Ramos (cell line): ENCODE results near the gene RAB11FIP4.

Experiments used
- in situ Hi-C: fragments of 300-500 bp; cut with MboI; formaldehyde crosslinking; loops from one replicate; pipeline ENCODE4 v1.14.3; 2022; ENCODE audit warnings: low sequenced_read_pairs; ENCODE audit not compliant: unreplicated experiment

Gene RAB11FIP4

DNA sequence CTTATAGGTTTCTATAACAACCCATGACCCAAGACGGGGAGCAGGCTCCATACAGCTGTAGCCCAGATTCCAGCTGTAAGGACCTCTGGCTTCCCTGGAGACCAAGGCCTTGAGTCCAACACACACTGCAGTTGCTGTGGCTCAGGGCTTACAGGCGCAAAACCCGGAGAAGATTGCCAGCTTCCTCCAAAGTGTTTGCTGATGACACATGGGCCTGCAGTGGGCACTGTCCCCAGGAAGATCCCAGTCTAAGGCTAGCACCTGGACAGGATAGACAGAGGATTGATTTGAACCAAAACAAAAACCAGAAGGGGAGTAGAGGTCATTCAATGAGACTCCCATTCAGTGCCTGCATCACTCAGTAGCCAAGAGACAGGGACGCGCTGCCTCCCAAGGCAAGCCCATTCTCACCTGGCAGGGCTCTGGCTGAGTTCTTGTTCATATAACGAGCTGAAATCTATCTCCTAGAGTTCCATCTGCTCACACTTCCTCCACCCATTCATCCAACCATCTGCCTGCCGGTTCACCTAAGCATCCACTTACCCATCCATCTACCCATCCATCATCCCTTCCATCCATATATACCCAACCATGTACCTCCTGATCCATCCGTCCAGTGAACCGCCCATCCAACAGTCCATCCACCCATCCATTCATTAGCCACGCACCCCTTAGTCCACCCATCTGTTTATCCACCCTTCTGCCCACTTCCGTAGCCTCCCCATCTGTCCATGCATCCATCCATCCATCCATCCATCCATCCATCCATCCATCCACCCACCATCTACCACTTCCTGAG, 10.2 kb downstream of the RAB11FIP4 start:
- in situ Hi-C loops, result no loop called here

DNA sequence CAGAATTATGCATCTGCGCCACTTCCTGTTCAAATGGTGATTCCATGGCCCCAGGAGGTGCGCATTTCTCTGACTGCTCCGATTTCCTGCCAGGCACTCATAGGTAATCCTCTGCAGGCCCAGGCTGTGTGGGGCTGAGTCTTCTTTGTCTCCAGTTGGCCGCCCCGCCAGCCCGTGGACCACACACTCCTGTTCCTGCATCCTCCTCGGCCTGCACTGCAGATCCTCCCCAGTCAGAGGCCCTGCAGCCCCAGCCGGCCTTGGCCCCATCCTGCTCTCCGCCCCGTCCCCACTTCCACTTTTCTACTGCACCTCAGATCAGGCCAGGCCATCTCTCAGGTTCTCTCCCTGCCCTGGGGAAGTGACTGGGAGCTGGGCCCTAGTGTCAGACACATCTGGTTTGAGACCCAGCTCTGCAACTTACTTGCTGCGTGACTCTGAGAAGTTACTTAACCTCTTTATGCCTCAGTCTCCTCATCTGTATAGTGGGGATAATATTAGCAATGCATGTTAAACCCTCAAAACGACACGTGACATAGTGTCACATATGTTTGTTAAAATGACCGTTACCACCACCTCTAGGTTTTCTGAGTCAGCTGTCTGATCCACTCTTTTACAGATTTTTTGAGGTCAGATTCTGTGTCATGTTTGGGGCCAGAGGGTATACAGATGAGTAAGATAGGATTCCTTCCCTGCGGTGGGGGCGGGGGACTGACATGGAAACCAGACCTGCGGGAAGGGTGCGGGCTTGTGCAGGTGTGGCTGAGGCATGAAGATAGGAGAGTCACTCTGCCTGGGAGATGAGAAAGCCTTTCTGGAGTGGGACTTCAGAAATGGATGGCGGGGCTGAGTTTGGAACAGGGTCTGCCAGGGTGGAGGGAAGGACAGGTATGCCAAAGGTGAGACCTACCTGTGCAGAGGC, 12.8 kb downstream of the RAB11FIP4 start:
- in situ Hi-C loops, result no loop called here

DNA sequence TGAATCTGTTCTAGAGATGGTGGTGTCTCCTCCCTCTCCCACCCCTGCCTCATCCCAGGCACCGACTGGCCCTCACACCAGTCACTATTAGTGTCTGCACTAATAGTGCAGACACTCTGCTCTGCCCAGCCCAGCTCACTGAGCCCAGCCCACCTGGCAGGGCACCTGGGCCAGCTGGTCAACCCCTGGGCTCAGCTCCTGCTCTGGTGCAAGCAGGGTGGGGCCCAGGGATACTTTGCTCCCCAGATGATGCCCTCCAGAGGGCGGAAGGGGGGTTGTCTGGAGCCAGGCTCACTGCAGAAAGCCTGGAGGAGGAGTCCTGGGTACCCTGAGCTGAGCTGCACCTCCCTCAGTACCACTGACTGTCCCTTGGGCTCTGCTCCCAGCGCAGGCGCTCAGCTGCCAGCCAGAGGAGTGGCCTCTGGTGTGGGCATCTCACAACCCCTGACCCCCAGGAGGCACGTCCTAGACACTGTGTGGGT, 14.5 kb downstream of the RAB11FIP4 start:
- in situ Hi-C loops, result no loop called here

DNA sequence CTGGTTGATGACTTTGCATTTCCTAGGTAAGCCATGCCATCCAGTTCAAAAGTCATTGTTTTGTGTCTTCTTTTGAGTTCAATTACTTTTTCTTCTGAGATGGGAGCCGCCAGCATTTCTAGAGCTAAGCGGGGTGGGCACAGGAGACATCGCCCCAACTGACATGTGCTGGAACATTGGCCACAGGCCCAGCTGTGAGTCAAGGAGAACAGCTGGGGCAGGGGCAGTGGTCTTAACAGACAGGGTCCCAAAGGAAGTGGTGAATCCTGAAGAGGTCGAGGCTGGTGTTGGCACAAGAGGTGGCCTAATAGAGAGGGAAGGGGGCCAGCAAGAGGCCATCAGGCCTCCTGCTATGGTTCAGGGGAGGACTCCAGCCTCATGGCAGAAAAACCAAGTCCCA, 17.1 kb downstream of the RAB11FIP4 start:
- in situ Hi-C loops, result no loop called here

DNA sequence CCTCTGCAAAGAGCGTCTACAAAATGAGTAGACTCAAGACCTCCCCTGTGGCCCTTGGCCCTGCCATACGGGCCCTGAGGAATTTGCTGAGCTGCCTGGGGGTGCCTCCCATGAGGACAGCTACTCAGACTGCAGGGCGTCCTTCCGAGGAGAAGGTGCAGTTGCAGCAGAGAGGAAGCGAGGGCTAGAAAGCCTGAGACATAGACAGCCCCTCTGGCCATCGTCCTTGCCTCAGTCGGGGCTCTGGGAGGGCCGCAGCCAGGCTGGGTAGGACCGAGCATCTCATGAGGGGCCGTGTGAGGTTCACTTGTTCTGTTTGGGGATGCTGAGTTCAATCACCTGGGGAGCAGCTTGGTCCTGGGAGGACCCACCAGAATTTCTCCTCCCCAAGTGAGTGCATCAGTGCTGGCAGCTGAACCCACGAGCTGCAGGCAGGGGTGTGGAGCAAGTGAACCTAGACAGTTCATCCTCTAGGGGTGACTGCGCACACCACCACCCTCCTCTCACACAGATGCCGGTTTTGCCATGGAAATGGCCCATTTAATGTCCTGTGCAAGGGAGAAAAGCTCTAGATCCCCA, 20.3 kb downstream of the RAB11FIP4 start:
- in situ Hi-C loops, result no loop called here

DNA sequence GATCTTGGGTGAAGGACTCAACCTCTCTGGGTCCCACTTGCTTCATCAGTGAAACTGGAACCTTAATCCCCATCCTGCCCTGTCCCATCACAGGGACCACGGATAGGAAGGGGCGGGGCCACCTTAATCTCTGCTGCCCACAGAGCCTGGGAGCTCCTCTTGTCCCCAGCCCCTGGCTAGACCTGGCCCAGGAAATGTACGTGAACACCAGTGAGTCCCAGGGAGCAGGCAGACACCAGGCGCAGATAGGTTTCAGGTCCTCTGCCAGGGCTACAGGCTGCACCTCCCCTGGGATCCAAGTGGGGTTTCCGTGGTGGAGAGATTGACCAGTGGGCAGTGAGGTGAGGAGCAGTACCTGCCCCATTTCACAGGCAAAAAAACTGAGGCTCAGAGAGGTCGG, 21.0 kb downstream of the RAB11FIP4 start:
- in situ Hi-C loops, result no loop called here

DNA sequence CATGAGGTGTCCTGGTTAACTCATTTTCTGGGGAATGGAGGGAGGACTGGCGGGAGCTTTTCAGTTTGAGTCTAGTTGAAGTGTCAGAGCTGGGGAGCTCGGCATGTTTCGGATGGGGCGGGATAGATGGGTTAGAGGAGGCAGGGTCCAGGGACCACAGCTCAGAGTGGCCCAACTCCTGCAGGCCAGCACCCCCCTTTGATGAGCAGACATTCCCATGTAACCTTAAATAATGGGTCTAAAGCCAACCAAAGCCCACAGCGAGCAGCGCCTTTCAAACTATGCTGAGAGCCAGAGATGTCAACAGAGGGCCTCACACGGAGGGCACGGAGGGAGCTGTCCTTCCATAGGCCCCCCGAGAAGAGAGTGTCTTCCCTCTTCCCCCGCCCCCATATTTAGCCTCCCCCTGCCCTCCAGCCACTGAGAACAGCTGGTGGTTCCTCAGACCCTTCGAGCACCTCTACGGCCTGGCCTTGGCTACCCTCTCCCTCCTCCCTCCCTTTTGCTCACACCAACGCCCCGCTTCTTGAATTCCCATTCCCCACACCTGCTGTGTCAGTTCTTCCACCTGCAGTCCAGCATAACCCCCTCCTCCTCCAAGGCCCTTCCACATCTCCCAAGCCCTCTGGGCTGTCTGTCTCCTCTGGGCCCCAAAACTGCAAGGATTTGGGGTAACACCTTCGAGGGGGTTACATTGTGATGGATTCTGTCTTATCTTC, 21.8 kb downstream of the RAB11FIP4 start:
- in situ Hi-C loops, result no loop called here

DNA sequence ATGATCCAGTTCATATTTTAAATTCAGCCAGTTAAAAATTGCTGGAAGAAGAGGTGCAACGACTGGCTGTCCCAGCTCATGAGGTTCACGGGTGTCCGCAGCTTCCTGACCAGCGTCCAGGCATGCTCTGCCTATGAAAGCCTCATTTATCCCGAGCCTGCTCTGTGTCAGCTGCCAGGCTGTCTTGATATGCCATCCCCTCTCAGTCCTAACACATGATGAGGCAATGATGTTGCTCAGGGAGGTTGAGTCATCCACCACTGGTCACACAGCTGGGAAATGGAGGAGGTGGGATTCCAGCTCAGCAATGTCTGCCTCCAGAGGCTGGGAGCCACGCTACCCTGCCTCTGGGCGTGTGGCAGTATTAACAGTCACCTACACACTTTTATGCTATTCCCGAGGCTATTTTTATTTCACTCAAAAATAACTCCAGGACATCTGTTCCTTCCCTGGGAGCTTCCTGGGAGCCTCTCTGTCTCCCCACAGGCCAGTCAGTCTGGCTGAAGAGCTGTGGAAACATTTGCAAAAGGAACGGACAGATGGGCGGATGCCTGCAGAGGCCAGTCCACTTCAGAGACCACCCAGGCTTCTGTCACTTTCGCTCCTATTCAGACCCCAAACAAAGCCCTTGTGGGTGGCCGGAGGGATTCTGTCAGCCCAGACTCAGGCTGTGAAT, 22.5 kb downstream of the RAB11FIP4 start:
- in situ Hi-C loops, result no loop called here

DNA sequence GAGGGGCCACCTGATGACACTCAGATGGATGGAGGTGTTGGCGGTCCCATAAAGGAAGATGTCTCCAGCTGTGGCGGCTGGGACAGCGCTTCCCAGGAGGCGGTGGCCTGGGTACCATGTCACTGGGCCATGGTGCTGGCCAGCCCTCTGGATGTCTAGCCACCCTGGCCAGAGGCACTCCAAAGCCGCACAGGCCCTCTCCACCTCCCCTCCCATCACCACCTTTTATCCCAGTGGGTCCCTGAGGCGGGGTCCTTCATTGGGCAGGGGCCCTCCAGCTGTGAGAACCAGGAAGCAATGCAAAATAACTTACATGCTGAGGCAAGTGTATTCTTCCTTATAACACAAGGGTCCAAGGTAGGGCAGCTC, 23.1 kb downstream of the RAB11FIP4 start:
- in situ Hi-C loops, result no loop called here

DNA sequence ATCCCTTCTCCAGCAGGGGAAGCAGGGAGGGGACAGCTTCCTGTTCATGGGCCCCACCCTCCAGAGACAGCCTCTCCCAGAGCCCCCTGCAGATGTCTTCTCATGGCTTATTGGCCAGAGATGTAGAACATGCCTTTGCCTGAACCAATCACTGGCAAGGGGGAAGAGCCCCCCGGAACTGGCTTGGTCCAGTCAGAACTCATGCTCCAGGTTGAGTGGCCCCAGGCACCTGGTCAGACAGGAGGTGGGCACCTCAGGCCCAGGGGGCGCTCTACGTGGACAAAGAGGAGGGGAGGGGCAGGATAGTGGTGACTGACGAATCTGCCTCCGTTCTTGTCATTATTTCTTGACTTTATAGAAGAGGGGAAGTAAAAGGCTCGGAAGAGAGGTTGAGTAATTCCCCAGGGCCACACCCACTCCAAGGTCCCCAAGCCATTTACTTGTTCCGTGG, 23.6 kb downstream of the RAB11FIP4 start:
- in situ Hi-C loops, result no loop called here

DNA sequence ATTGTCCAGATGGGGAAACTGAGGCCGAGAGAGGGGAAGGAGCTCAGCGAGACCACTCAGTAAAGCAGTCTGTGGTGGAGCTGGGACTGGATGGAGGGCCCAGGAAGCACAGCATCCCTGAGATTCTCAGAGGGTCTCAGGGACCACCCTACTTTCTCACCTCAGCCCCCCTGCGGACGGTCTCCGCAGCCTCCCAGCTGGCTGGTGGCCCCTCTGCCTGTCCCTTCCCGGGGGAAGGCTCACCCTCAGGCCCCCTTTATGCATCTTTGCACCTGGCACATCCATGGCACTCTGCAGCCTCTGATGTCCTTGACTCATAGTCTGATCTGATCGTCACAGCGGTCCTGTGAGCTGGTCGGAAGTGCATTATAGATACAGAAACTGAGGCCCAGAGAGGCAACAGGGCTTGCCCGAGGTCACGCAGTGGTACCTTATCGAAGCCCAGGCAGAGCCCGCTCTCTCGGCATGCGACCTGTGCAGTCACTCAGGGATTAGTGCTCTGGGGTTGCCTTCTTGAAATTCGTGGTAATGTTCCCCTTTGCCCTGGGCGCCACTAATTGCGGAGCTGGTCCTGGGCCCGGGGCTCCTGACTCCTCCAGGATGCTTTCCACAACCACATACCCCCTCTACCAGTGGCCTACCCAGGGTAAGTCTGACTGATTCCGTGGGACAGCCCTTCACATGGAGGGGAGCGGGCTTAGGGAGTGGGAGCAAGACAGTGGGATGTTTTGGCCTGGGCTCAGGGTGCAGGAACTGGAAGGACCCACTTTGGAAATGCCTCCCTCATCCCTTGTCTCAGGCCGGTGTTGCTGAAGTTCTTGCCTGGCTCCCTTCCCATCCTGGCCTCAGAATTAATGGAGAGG, 24.4 kb downstream of the RAB11FIP4 start:
- in situ Hi-C loops, result no loop called here

DNA sequence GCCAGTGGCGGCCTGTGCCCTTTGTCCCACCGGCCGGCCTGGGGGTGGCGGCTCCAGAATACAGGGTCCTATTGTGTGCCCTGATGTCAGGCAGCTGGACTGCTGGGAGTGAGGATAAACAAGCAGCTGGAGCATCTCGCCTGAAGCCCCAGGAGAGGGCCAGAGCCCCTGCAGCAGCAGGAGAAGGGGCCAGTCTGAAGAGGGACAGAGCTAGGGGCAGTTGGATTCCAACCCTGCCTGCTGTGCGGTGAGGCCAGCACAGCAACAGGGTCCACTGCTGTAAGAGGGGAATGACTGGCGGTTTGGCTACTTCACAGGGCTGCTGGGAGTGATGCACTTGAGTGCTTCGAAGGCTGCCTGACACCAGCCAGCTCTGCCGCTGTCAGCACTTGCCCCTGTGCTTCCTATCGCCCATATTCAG, 25.0 kb downstream of the RAB11FIP4 start:
- in situ Hi-C loops, result no loop called here

DNA sequence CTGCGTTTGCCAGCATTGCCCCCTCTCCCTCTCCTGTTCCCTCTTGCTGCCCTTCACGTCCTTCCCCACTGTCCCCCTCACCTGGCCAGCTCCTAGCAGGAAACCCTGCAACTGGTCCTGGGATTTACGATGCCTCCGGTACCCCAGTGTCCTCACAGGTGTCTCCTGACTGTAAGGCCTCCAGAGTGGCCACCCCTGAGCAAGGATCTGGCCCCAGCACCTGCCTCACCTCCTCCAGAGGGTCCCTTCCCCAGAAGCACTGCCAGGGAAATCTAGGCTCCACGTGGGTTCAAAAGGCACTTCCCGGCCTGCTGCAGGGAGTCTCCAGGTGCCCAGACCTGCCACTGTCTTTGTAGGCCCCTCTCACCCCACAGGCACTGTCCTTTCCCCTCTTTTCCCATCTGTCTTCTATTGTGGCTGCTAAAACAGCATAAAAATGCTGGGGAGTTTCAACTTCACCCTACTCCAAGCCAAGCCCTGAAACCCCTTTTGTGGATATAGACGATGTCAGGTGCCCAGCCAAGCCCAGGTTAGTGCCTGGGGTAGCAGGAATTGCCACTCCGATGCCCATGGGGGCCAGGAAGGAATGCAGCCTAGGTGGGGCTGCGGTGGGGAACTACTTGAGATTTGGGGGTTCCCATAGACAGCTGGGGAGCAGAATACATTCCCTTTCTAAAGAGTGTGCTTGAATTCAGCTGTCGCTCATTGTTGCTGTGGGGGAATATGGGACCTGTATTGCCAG, 25.7 kb downstream of the RAB11FIP4 start:
- in situ Hi-C loops, result no loop called here

DNA sequence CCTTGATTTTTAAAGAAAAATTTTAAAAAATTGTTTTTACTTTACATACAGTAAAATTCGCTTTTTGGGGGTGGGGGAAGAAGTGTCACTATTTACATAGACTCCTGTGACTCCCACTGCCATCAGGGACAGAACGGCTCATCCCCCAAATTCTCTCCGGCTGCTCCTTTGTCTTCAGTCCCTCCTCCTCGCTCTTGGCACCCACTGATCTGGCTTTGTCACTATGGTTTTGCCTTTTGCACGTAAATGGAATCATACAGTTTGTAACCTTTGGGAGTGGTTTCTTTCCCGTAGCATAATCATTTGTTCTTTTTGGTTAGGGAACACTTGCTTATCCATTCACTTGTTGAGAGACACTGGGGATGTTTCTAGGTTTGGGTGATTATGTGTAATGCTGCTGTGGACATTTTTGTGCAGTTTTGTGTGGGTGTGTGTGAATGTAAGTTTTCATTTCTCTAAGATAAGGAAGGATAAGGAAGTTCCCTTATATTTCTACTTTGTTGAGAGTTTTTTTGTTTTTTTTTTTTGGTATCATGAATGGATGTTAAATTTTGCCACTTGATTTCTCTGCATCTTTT, 27.4 kb downstream of the RAB11FIP4 start:
- in situ Hi-C loops, result no loop called here

DNA sequence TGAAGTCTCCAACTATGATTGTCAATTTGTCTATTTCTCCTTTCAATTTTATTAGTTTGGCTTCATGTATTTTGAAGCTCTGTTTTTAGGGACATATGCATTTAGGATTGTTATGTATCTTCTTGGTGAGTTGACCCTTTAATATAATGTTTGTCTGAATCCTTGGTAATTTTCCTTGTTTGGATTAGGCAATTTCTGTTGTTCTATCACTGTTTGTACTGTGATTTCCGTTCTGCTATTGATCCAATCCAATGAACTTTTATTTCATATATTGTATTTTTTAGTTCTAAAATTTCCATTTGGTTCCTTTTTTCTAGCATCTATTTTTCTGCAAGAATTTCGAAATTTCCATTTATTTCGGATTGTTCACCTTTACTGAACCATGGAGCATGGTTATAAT, 31.0 kb downstream of the RAB11FIP4 start:
- in situ Hi-C loops, result no loop called here

DNA sequence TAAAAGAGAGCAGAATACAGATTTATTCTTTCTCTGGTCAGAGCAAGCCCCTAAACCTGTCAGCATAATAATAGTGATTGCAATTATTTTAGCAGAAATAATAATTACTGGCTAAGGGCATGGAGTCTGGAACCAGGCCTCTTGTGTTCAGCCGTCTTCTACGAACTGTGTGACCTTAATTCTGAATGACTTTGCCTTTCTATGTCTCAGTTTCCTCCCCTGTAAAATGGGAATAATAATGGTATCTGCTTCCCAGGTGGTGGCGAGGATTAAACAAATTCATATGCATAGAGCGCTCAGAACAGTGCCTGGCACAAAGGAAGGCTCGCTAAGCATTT, 33.4 kb downstream of the RAB11FIP4 start:
- in situ Hi-C loops, result no loop called here

DNA sequence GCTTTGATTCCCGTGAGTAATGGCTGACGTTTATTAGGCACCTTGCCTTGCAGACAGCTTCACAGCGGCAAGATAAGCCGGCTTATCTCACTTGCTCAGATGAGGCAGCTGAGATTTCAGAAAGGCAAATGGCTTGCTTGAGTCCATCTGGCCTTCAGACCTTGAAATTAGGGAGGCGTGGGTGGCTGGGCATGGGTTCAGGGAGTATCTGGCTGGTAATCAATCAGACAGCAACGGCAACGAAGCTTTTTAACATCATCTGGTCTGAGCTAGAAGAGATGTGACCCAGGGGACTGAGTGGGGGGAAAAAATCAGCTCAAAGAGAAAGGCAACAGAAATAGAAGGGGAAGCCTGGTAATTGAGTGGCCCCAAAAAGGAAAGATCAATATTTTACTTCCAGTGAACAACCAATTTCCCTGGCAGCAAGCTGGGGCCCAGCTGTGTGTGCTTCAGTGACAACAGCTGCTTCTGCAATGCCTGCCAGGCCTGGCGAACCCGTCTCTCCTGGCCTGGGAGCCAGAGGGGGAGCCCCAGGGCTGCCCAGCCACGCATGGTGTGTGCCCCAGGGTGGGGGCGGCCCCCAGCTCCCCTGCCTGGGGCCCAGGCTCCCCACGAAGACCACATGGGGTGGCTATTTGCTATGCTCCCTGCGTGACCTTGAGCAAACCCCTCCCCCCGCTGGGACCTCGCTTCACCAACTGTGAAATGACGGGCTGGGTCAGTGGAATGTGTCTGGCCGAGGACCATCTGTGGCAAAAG, 34.0 kb downstream of the RAB11FIP4 start:
- in situ Hi-C loops, result no loop called here
